Measurements from ENCODE around the gene EFHC1. TPM values are rescaled to one million over a fixed set of nuclear protein-coding genes. Genes with fewer than 3 reads are reported as not detected.

EFHC1 gene
- total and polyA plus RNA-seq, 10 donors: 9.3 to 40.3 (median 16.8) TPM

DNA sequence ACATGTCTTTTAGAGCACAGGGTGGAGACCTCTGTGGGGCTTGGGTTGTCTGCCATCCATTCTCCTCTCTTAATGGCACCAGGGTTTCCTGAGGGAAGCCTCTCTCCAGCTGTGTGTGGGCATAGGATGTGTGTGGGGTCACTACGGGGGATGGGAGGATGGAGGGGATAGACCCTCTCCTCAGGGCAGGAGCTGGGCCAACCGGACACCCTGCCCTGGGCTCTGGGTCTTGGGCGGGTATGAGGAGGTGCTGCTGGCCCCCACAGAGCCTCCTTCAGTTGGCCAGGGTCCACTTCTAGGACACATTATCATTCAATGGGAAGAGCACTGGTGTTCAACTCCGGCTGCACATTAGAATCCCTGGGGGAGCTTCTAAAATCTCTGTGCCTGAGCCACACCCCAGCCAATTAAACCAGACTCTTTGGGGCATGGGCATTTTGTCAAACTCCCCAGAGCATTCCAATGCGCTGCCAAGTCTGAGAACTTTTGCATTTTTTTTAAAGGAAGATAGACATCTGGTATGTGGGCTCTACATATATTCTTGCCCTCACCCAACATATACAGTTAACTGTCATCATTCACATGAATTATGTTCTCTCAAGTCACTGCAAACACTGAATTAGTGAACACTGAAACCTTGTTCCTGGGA, 118.2 kb downstream of the EFHC1 start:
- peak overlapping the region in 7 of 8 donors; percentile 25 to 73 (median 52) for H3K27ac ChIP-seq

DNA sequence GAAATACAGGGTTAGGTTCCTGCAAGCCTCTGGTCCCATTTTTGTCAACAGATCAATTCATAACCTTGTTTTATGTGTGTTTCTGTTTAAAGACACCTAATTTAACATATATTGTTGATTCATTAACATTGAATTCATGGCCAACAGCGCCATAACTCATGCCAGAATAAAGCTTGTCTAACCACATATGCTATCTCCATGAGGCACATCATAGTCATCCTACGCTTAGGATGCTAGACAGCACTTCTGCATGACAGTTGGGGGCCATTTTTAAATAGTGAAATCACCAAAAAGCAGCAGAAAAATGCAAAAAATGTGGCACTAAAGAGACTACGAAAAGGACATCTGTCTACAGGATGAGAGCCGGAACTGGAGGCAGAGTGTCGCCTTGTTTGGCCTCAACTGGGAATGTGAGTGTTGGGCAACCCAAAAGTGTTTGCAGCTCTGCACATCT, 118.8 kb downstream of the EFHC1 start:
- Histone ChIP-seq H3K9me3 (no peaks in the 10 kb centered on the region), H3K4me3 (no peak overlapping the region), H3K27ac (peak overlapping the region in 6 of 8 donors; percentile 25 to 73 (median 52)), H3K36me3 (peaks cover 0 to 22% (median 9%) of the 10 kb centered on the region in 6 donors), H3K4me1 (peaks cover 16 to 91% (median 38%) of the 10 kb centered on the region in 6 donors), H3K27me3 (replicated peaks in 1 of 7) (no peaks in the 10 kb centered on the region)
- 84 to 92% (median 88%) methylated on average over 5 of the region's 5 CpGs for WGBS, 5 donors
- TF ChIP-seq POLR2A (IDR thresholded peaks at IDR 0.05) (no peak), POLR2AphosphoS5 (IDR thresholded peaks at IDR 0.05) (no peak)
- TF ChIP-seq, protein P1, sequence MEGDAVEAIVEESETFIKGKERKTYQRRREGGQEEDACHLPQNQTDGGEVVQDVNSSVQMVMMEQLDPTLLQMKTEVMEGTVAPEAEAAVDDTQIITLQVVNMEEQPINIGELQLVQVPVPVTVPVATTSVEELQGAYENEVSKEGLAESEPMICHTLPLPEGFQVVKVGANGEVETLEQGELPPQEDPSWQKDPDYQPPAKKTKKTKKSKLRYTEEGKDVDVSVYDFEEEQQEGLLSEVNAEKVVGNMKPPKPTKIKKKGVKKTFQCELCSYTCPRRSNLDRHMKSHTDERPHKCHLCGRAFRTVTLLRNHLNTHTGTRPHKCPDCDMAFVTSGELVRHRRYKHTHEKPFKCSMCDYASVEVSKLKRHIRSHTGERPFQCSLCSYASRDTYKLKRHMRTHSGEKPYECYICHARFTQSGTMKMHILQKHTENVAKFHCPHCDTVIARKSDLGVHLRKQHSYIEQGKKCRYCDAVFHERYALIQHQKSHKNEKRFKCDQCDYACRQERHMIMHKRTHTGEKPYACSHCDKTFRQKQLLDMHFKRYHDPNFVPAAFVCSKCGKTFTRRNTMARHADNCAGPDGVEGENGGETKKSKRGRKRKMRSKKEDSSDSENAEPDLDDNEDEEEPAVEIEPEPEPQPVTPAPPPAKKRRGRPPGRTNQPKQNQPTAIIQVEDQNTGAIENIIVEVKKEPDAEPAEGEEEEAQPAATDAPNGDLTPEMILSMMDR (IDR thresholded peaks at IDR 0.05 in 8 of 11, conservative IDR thresholded peaks at IDR 0.05 in 3 of 11): no peak
- intact Hi-C loops (cut with DNase I; ENCODE audit: low total_unique reads): no loop called here
- no peak for DNase-seq

More for the DNA sequence above, 118.2 kb downstream of the EFHC1 start:
- peaks cover 13 to 85% (median 34%) of the 10 kb centered on the region in 6 donors for H3K4me1 ChIP-seq
- WGBS, 5 donors: 90 to 94% (median 91%) methylated on average over 5 of the region's 5 CpGs
- TF ChIP-seq POLR2AphosphoS5 (IDR thresholded peaks at IDR 0.05): no peak
- TF ChIP-seq POLR2A (IDR thresholded peaks at IDR 0.05): no peak
- TF ChIP-seq, protein P1 (IDR thresholded peaks at IDR 0.05 in 8 of 11, conservative IDR thresholded peaks at IDR 0.05 in 3 of 11): no peak
- DNase-seq: no peak
- no peaks in the 10 kb centered on the region for H3K9me3 ChIP-seq
- intact Hi-C loops (cut with DNase I; ENCODE audit: low total_unique reads): no loop called here
- peaks cover 0 to 26% (median 12%) of the 10 kb centered on the region in 6 donors for H3K36me3 ChIP-seq
- no peak overlapping the region for H3K4me3 ChIP-seq
- H3K27me3 ChIP-seq (replicated peaks in 1 of 7): no peaks in the 10 kb centered on the region

DNA sequence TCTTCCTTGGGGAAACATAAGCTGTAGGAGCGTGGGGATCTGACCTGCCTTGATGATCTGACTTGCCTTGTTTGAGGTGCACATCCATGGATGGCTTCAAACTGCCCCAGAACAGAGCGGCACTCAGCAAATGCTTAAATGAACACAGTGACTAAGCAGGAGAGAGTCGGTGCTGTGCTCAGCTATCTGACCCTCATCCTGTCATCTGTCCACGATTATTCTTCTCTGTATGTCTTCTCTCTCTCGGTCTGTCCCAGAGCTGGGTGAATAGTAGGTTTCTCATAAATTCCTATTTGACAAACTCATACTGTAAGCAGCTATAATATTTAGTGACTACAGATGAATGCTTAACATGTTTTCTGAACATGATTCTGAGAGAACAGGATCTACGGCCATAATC, 119.5 kb downstream of the EFHC1 start:
- 65 to 92% (median 84%) methylated on average over 6 of the region's 6 CpGs for WGBS, 5 donors
- H3K4me1 ChIP-seq: peaks cover 18 to 96% (median 45%) of the 10 kb centered on the region in 6 donors
- H3K36me3 ChIP-seq: peaks cover 0 to 21% (median 5%) of the 10 kb centered on the region in 6 donors
- H3K27me3 ChIP-seq (replicated peaks in 1 of 7): no peaks in the 10 kb centered on the region
- TF ChIP-seq, protein P1 (IDR thresholded peaks at IDR 0.05 in 8 of 11, conservative IDR thresholded peaks at IDR 0.05 in 3 of 11): no peak
- DNase-seq: no peak
- H3K4me3 ChIP-seq: no peak overlapping the region
- intact Hi-C loops (cut with DNase I; ENCODE audit: low total_unique reads): no loop called here
- no peaks in the 10 kb centered on the region for H3K9me3 ChIP-seq
- H3K27ac ChIP-seq: peak overlapping the region in 4 of 8 donors; percentile 5 to 58 (median 47)

DNA sequence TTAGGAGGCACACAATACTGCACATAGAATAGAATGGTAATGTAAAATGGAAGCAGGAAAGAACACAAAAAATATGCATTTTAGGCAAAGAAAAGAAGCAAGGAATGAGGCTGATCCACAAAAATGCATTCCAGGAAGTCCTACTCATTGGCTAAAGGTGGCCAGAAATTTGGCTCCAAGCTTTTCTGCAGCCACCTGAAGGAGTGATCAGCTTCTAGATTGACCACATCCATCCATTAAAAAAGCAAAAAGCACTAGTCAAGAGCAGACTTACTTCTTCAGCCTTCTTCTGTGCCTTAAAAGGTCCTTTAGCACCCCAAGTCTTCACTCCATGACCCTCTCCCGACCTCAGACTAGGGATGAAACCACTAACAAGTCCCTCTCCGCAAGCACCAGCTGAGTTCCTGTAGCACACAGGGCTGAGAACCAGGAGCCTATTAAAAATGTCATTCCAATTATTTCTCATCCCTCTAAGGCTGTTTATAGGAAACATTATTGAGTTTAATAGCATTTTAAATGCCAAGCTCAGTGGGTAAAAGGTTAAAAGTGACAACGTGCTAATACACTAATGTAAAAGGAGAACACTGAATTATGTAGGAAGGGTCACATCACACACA, 120.3 kb downstream of the EFHC1 start:
- 69 to 85% (median 82%) methylated on average over 3 of the region's 3 CpGs for WGBS, 5 donors
- no peaks in the 10 kb centered on the region for H3K27me3 ChIP-seq (replicated peaks in 1 of 7)
- intact Hi-C loops (cut with DNase I; ENCODE audit: low total_unique reads): no loop called here

More for the DNA sequence above, 120.3 kb downstream of the EFHC1 start:
- H3K4me3 ChIP-seq: no peak overlapping the region
- peak overlapping the region in 4 of 8 donors; percentile 16 to 58 (median 34) for H3K27ac ChIP-seq
- TF ChIP-seq POLR2A (IDR thresholded peaks at IDR 0.05): no peak
- no peak for TF ChIP-seq POLR2AphosphoS5 (IDR thresholded peaks at IDR 0.05)
- TF ChIP-seq, protein P1 (IDR thresholded peaks at IDR 0.05 in 8 of 11, conservative IDR thresholded peaks at IDR 0.05 in 3 of 11): no peak
- no peaks in the 10 kb centered on the region for H3K9me3 ChIP-seq
- peaks cover 22 to 96% (median 46%) of the 10 kb centered on the region in 6 donors for H3K4me1 ChIP-seq
- peaks cover 0 to 13% (median 0%) of the 10 kb centered on the region in 6 donors for H3K36me3 ChIP-seq
- no peak for DNase-seq
